Activated CD4-positive, alpha-beta T cell treated with anti-CD3 and anti-CD28 coated beads, Interleukin-2, amount 10 ng/mL, durations not matched to agents 7 days and 5 days (primary cell): ENCODE results near the gene LEMD2. TPM values are rescaled to one million over a fixed set of nuclear protein-coding genes. Genes with fewer than 3 reads are reported as not detected.

Source experiments
- CTCF ChIA-PET: fragments of 350-600 bp; sonication (Branson Sonifier 250); formaldehyde crosslinking; loops from one replicate; lab custom pipeline; 2021; ENCODE audit warnings: antibody characterized with exemption; lab: Charles Lee
- POLR2A ChIA-PET: fragments of 350-600 bp; sonication (Branson Sonifier 250); formaldehyde crosslinking; loops from one replicate; lab custom pipeline; 2021; ENCODE audit warnings: antibody characterized with exemption; lab: Charles Lee
- DNase-seq: peaks from one replicate; pipeline ENCODE4 v3.0.0-alpha.2; 2020
- H3K27ac Mint-ChIP-seq: one replicate; pipeline ENCODE4 v1.8.0; 2021; ENCODE audit warnings: mild to moderate bottlenecking, moderate library complexity, mixed read lengths
- H3K27me3 Mint-ChIP-seq: one replicate; pipeline ENCODE4 v1.8.0; 2021; ENCODE audit warnings: mixed read lengths
- H3K36me3 Mint-ChIP-seq: one replicate; pipeline ENCODE4 v1.8.0; 2021; ENCODE audit warnings: low read depth, mixed read lengths
- H3K4me1 Mint-ChIP-seq: one replicate; pipeline ENCODE4 v1.8.0; 2021; ENCODE audit warnings: mixed read lengths
- H3K4me3 Mint-ChIP-seq: one replicate; pipeline ENCODE4 v1.8.0; 2021; ENCODE audit warnings: mild to moderate bottlenecking, moderate library complexity, mixed read lengths
- H3K9me3 Mint-ChIP-seq: one replicate; pipeline ENCODE4 v1.8.0; 2021; ENCODE audit warnings: mixed read lengths
- total RNA-seq, 2 experiments: library from RNA; stranded (reverse); gene quantifications; one replicate each; pipeline ENCODE4 v1.2.3, GENCODE V29; 2021

The LEMD2 gene
- total RNA-seq, 2 experiments from 2014 or later, result 73.1 to 74.1 TPM

- CTCF ChIA-PET, result interaction anchor here (0.6 to 2.1 kb wide), 2 partner anchors 11 to 24 kb away, joined by 3 to 5 read pairs; no protein-coding TSS in a partner anchor
- POLR2A ChIA-PET, result no interaction called here
Observed at GRCh38 chr6:33827546-33828451, 38.9 kb upstream of the LEMD2 start.

GRCh38 chr6:33826537-33826936 is 37.6 kb upstream of the LEMD2 start:
- H3K9me3 Mint-ChIP-seq, result no peaks in the 10 kb centered on the region
- no peaks in the 10 kb centered on the region for H3K4me1 Mint-ChIP-seq
- no peak overlapping the region for H3K4me3 Mint-ChIP-seq
- no peak overlapping the region for H3K27ac Mint-ChIP-seq
- CTCF ChIA-PET, result no interaction called here
- POLR2A ChIA-PET, result no interaction called here
- no peaks in the 10 kb centered on the region for H3K36me3 Mint-ChIP-seq
- H3K27me3 Mint-ChIP-seq, result peaks cover 20% of the 10 kb centered on the region
- no peak for DNase-seq

More at GRCh38 chr6:33827546-33828451, 38.9 kb upstream of the LEMD2 start:
- no peaks in the 10 kb centered on the region for H3K9me3 Mint-ChIP-seq
- H3K27me3 Mint-ChIP-seq, result peaks cover 20% of the 10 kb centered on the region
- H3K27ac Mint-ChIP-seq, result no peak overlapping the region
- no peak overlapping the region for H3K4me3 Mint-ChIP-seq
- no peaks in the 10 kb centered on the region for H3K4me1 Mint-ChIP-seq
- no peak for DNase-seq
- no peaks in the 10 kb centered on the region for H3K36me3 Mint-ChIP-seq

GRCh38 chr6:33824461-33825154 is 35.7 kb upstream of the LEMD2 start:
- Mint-ChIP-seq H3K27ac (no peak overlapping the region), H3K36me3 (no peaks in the 10 kb centered on the region), H3K27me3 (peaks cover 18% of the 10 kb centered on the region), H3K4me1 (peaks cover 4% of the 10 kb centered on the region), H3K9me3 (no peaks in the 10 kb centered on the region), H3K4me3 (no peak overlapping the region)
- CTCF ChIA-PET, result no interaction called here
- no peak for DNase-seq
- POLR2A ChIA-PET, result no interaction called here

GRCh38 chr6:33823806-33824205 is 34.9 kb upstream of the LEMD2 start:
- POLR2A ChIA-PET, result interaction anchor here (0.7 kb wide), 1 partner anchor 50 kb away, joined by 4 read pairs; no protein-coding TSS in a partner anchor
- no peak overlapping the region for H3K27ac Mint-ChIP-seq
- H3K27me3 Mint-ChIP-seq, result peaks cover 14% of the 10 kb centered on the region
- H3K36me3 Mint-ChIP-seq, result no peaks in the 10 kb centered on the region
- no peak for DNase-seq
- CTCF ChIA-PET, result no interaction called here
- no peak overlapping the region for H3K4me3 Mint-ChIP-seq
- no peaks in the 10 kb centered on the region for H3K9me3 Mint-ChIP-seq
- H3K4me1 Mint-ChIP-seq, result peaks cover 4% of the 10 kb centered on the region

GRCh38 chr6:33822575-33823395 is 33.9 kb upstream of the LEMD2 start:
- ChIA-PET POLR2A (interaction anchor here (0.7 kb wide), 1 partner anchor 49 kb away, joined by 4 read pairs; no protein-coding TSS in a partner anchor), CTCF (interaction anchor here (0.6 kb wide), 1 partner anchor 120 kb away, joined by 4 read pairs; no protein-coding TSS in a partner anchor)
- Mint-ChIP-seq H3K36me3 (no peaks in the 10 kb centered on the region), H3K9me3 (no peaks in the 10 kb centered on the region), H3K27ac (no peak overlapping the region), H3K27me3 (peaks cover 5% of the 10 kb centered on the region), H3K4me3 (no peak overlapping the region), H3K4me1 (peaks cover 9% of the 10 kb centered on the region)
- no peak for DNase-seq

- Mint-ChIP-seq H3K27me3 (peaks cover 7% of the 10 kb centered on the region), H3K9me3 (no peaks in the 10 kb centered on the region), H3K36me3 (no peaks in the 10 kb centered on the region), H3K4me3 (no peak overlapping the region), H3K27ac (no peak overlapping the region), H3K4me1 (peaks cover 9% of the 10 kb centered on the region)
- CTCF ChIA-PET, result interaction anchor here (0.6 to 1.0 kb wide), 4 partner anchors 13 to 944 kb away, joined by 3 read pairs; no protein-coding TSS in a partner anchor
- POLR2A ChIA-PET, result no interaction called here
- DNase-seq, result no peak
Observed at GRCh38 chr6:33820784-33821520, 32.0 kb upstream of the LEMD2 start.

GRCh38 chr6:33820243-33820642 is 31.3 kb upstream of the LEMD2 start:
- peaks cover 10% of the 10 kb centered on the region for H3K27me3 Mint-ChIP-seq
- H3K4me1 Mint-ChIP-seq, result peaks cover 9% of the 10 kb centered on the region
- H3K9me3 Mint-ChIP-seq, result no peaks in the 10 kb centered on the region
- H3K4me3 Mint-ChIP-seq, result no peak overlapping the region
- ChIA-PET CTCF (interaction anchor here (0.6 to 1.7 kb wide), 4 partner anchors 13 to 945 kb away, joined by 3 to 4 read pairs (median 3); no protein-coding TSS in a partner anchor), POLR2A (no interaction called here)
- DNase-seq, result no peak
- H3K36me3 Mint-ChIP-seq, result no peaks in the 10 kb centered on the region
- H3K27ac Mint-ChIP-seq, result no peak overlapping the region

- no peak for DNase-seq
- ChIA-PET POLR2A (no interaction called here), CTCF (interaction anchor here (1.7 kb wide), 1 partner anchor 209 kb away, joined by 4 read pairs; no protein-coding TSS in a partner anchor)
- Mint-ChIP-seq H3K4me3 (no peak overlapping the region), H3K27ac (no peak overlapping the region), H3K36me3 (no peaks in the 10 kb centered on the region), H3K9me3 (no peaks in the 10 kb centered on the region), H3K27me3 (peaks cover 11% of the 10 kb centered on the region), H3K4me1 (peaks cover 9% of the 10 kb centered on the region)
Observed at GRCh38 chr6:33819021-33819420, 30.1 kb upstream of the LEMD2 start.

GRCh38 chr6:33818293-33818692 is 29.4 kb upstream of the LEMD2 start:
- H3K4me1 Mint-ChIP-seq, result peaks cover 9% of the 10 kb centered on the region
- ChIA-PET CTCF (interaction anchor here (0.9 to 1.7 kb wide), 3 partner anchors 11 to 209 kb away, joined by 3 to 4 read pairs (median 3); no protein-coding TSS in a partner anchor), POLR2A (no interaction called here)
- H3K4me3 Mint-ChIP-seq, result no peak overlapping the region
- no peaks in the 10 kb centered on the region for H3K36me3 Mint-ChIP-seq
- no peak for DNase-seq
- no peaks in the 10 kb centered on the region for H3K9me3 Mint-ChIP-seq
- no peak overlapping the region for H3K27ac Mint-ChIP-seq
- peaks cover 11% of the 10 kb centered on the region for H3K27me3 Mint-ChIP-seq

GRCh38 chr6:33817489-33817888 is 28.6 kb upstream of the LEMD2 start:
- no peaks in the 10 kb centered on the region for H3K9me3 Mint-ChIP-seq
- ChIA-PET CTCF (interaction anchor here (0.9 to 1.7 kb wide), 3 partner anchors 10 to 50 kb away, joined by 3 to 5 read pairs (median 3); no protein-coding TSS in a partner anchor), POLR2A (no interaction called here)

GRCh38 chr6:33816911-33817310 is 28.0 kb upstream of the LEMD2 start:
- no peak for DNase-seq
- H3K36me3 Mint-ChIP-seq, result no peaks in the 10 kb centered on the region
- peaks cover 19% of the 10 kb centered on the region for H3K27me3 Mint-ChIP-seq
- H3K27ac Mint-ChIP-seq, result no peak overlapping the region
- H3K9me3 Mint-ChIP-seq, result no peaks in the 10 kb centered on the region
- CTCF ChIA-PET, result interaction anchor here (0.6 to 1.7 kb wide), 2 partner anchors 11 to 27 kb away, joined by 4 to 5 read pairs; no protein-coding TSS in a partner anchor
- peaks cover 9% of the 10 kb centered on the region for H3K4me1 Mint-ChIP-seq
- POLR2A ChIA-PET, result no interaction called here
- H3K4me3 Mint-ChIP-seq, result no peak overlapping the region

More at GRCh38 chr6:33817489-33817888, 28.6 kb upstream of the LEMD2 start:
- H3K27me3 Mint-ChIP-seq, result peaks cover 14% of the 10 kb centered on the region
- H3K27ac Mint-ChIP-seq, result no peak overlapping the region
- H3K36me3 Mint-ChIP-seq, result no peaks in the 10 kb centered on the region
- no peak for DNase-seq
- H3K4me3 Mint-ChIP-seq, result no peak overlapping the region
- peaks cover 9% of the 10 kb centered on the region for H3K4me1 Mint-ChIP-seq
